Urothelium cell line (cell line): ENCODE results near the gene RNF168.
"Not testable (repeated sequence)": the region's sequence is repeated elsewhere in the genome, so short reads cannot be mapped to it uniquely, and the experiment has no call there.

Experiments
- DNase-seq: peaks from one replicate; pipeline ENCODE4 v3.0.0; 2011; ENCODE audit warnings: low spot score, mixed read lengths
- FAIRE-seq: peaks from 2 replicates; lab custom pipeline; 2011; peaks lifted over from hg19 to GRCh38; lab: Jason Lieb, UNC

Gene RNF168

DNA sequence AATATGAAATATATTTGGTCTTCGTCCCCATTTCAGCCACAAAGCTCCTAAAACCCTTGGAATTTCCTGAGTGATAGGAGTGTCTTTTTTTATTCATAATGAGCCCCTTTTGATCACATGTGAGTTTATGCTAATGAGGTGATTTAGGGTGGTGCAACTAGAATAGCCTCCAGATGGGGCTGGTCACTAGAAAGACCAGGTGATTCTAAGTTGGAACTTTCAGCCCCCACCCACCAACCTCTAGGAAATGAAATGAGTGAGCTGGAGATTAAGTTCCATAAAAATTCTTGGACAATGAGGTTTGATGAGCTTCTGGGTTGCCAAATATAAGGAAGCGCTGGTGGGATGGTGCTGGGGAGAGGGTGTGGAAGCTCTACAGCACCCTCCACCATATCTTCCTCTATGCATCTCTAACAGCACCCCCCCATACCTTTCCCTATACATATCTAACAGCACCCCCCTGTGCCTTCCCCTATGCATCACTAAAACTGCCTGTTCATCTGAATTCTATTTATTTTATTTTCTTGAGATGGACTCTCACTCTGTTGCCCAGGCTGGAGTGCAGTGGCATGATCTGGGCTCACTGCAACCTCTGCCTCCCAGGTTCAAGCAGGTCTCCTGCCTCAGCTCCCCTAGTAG lies 13.7 kb upstream of the RNF168 start:
- no peak for DNase-seq
- FAIRE-seq: no peak

DNA sequence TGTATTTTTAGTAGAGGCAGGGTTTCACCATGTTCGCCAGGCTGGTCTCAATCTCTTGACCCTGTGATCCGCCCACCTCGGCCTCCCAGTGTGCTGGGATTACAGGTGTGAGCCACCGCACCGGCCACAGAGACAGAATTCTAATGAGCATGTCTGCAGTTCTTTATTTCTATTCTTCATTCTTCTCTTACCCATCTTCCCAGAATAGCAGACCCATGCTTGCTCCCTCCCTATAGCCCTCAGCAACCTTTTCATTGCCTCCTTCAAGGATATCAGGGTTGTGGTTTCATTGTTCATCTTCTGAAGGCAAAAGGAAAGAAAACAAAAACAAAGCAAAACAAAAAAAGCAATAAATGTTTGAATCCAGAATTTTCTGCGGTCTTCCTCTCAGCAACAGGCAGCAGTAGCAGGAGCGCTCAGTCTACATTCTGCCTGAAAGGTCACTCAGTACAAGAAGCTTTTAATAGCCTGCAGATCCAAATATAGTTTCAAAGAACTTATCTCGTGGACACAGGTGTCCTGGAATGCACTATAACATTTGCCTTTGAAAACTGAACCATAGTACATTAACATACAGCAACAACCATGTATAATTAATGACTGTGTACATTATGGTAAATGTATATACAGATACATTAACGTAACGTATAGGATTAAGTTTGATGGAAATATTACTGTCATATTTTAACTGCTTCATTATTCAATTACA lies 11.5 kb upstream of the RNF168 start, which contains the start of gene SMCO1:
TSS of gene SMCO1 (minus strand) at position 434 of the 709 bp plus-strand sequence. CDS start at position 297, 137 bp downstream.
- FAIRE-seq (no peak), DNase-seq (no peak)

DNA sequence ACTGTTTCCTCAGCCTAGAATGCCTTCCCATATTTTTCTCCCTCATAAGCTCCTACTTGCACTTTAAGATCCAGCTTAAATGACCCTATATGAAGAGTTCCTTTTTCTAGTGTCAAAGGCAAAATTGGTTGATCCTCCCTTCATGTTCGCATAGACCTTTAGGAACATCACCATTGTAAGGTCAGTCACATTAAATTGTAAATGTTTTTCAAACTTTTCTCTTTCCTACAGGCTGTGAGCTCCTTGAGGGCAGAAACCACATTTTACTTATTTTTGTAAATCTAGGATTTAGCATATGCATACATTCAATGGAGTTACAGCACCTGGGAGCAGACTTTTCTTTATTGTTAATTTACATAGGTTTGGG lies 10.8 kb upstream of the RNF168 start:
- no peak for FAIRE-seq

DNA sequence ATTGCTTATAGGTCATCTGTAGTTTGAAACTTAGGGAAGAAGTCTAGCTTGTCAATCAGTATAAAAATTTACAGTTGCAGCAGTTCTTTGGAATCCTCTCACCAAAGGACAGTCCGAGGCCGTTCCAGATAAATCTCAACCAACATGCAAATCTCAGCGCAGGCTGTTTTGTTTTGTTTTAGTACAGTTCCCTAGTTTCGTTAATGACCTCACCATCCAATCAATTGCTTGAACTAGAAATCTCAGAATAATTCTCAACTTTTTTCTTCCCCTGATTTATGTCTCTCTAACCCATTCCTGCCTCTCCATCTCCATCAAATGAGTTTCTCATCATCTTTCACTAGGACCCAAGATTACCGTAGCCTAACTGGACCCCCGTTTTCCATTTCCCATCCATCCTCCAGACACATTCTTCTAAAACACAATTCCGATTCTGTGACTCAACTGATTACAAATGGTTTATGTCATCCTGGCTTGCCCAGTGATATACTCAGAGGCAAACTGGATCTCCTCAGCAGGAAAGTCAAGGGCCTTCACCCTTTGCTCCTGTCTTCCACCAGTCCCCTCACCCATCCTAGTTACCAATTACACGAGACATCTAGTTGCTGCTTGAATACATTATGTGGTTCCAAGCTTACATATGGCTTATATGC lies 10.3 kb upstream of the RNF168 start:
- no peak for DNase-seq
- no peak for FAIRE-seq

More for the DNA sequence above, 10.8 kb upstream of the RNF168 start:
- DNase-seq: no peak

DNA sequence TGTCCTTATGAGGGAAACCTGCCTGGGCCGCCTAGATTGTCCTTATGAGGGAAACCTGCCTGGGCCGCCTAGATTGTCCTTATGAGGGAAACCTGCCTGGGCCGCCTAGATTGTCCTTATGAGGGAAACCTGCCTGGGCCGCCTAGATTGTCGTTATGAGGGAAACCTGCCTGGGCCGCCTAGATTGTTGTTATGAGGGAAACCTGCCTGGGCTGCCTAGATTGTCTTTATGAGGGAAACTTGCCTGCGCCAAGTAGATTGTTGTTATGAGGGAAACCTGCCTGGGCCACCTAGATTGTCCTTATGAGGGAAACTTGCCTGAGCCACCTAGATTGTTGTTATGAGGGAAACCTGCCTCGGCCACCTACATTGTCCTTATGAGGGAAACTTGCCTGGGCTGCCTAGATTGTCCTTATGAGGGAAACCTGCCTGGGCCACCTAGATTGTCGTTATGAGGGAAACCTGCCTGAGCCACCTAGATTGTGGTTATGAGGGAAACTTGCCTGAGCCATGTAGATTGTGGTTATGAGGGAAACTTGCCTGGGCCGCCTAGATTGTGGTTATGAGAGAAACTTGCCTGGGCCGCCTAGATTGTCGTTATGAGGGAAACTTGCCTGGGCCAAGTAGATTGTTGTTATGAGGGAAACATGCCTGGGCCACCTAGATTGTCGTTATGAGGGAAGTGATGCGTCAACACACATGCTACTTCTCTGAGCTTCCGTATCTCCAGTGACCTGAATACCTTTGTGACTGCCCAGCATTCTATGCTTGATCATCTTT lies 8.3 kb upstream of the RNF168 start:
- FAIRE-seq, DNase-seq: not testable (repeated sequence)

DNA sequence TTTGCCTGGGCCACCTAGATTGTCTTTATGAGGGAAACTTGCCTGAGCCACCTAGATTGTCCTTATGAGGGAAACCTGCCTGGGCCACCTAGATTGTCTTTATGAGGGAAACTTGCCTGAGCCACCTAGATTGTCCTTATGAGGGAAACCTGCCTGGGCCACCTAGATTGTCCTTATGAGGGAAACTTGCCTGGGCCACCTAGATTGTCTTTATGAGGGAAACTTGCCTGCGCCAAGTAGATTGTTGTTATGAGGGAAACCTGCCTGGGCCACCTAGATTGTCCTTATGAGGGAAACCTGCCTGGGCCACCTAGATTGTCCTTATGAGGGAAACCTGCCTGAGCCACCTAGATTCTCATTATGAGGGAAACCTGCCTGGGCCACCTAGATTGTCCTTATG lies 7.5 kb upstream of the RNF168 start:
- DNase-seq, FAIRE-seq: not testable (repeated sequence)

DNA sequence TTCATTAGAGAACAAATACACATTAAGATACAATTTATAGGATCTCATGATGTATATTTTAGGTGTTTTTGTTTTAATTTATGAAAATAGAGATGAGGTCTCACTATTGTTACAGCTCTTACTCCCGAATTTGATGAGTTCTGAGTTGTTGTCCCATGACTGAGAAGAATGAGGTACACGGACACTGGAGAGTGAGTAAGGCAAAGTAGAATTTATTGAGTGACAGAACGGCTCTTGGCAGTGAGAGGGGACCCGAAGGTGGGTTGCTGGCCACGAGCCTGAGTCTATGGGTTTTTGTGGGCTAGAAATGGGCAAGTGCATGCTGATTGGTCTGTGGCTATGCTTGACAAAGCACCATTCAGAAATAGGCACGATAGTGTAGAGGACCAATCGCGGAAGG lies 3.1 kb upstream of the RNF168 start:
- no peak for DNase-seq
- FAIRE-seq: no peak

DNA sequence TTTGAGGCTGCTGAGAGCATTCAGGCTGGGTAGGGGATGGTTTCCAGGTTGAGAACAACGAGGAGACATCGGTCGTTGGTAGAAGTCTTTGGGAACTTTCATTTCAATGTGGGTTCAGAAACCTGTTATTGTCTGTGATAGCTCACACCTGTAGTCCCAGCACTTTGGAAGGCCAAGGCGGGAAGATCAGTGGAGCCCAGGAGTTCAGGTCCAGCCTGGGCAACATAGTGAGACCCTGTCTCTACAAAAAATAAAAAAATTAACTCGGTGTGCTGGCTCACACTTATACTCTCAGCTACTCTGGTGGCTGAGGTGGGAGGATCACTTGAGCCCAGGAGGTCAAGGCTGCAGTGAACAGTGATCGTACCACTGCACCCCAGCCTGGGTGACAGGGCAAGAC lies 988 bp upstream of the RNF168 start:
- no peak for DNase-seq
- FAIRE-seq: no peak

DNA sequence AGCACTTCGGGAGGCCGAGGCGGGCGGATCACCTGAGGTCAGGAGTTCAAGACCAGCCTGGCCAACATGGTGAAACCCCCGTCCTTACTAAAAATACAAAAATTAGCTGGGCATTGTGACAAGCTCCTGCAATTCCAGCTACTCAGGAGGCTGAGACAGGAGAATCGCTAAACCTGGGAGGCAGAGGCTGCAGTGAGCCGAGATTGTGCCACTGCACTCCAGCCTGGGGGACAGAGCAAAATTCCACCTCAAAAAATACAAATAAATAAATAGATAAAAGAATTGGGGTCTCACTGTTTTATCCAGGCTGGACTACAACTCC lies 470 bp upstream of the RNF168 start:
- DNase-seq, FAIRE-seq: not testable (repeated sequence)

DNA sequence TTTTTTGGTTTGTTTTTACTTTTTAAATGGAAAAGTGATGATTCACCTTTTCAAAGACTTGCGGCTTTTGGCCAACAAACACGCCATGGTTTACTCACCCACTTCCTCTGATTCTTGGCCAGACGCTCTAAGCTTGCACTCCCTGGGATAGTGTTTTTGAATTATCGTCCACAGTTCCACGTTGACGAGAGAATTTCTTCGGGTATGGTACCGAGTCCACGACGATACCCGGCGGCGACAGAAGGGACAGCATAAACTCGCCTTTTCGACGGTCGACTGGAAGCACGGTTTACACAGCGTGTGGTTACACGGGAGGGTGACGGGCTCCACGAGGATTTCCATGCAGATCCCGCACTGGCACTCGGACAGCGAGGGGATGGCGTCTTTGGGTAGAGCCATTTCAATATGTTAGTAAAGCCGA lies 783 bp downstream of the RNF168 start:
- FAIRE-seq: no peak
- DNase-seq: peak; percentile 55

DNA sequence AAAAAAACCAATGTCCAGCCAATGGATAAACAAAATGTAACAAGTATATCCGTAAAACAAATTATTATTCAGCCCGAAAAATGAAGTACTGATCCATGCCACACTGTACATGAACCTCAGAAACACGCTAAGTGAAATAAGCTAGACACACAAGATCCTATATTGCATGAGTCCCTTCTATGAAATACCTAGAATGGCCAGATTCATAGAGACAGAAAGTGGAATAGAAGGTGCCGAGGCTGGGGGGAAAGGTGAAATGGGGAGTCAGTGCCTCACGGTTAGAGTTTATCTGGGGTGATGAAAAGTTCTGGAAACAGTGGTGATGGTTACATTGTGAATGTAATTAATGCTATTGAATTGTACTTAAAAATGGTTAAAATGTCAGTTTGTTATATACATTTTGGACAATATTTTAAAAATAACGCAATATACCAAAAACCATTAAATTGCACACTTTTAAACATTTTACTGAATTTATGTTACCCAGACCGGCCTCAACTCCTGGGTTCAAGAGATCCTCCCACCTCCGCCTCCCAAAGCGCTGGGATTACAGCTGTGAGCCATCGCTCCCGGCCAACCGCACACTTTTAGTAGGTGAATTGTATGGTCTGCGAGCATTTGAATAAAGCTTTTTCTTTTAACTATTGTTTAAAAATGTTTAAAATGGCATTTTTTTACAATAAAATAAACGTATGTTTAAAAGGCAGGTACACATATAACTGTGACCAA lies 2.1 kb downstream of the RNF168 start:
- no peak for FAIRE-seq

DNA sequence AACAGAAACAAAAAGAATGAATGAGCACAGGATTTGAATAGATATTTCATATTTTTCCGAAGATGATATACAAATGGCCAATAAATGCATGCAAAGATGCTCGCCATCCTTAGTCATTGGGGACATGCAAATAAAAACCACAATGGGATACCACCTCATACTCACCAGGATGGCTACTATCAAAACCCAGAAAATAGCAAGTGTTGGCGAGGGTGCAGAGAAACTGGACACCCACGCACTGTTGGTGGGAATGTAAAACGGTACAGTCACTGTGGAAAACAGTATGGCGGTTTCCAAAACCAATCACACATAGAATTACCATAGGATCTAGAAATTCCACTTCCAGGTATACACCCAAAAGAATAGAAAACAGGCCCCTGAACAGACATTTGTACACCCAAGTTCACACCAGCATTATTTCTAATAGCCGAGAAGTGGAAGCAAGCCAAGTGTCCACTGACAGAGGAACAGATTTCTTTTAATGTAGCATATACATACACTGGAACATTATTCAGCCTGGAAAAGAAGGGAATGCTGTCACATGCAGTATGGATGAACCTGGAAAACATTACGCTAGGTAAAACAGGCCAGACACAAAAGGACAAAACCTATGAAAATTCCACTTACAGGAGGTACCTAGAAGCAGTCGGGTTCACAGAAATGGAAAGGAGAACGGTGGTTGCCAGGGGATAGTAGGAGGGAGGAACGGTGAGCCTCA lies 3.6 kb downstream of the RNF168 start:
- FAIRE-seq (no peak), DNase-seq (no peak)

More for the DNA sequence above, 2.1 kb downstream of the RNF168 start:
- no peak for DNase-seq

DNA sequence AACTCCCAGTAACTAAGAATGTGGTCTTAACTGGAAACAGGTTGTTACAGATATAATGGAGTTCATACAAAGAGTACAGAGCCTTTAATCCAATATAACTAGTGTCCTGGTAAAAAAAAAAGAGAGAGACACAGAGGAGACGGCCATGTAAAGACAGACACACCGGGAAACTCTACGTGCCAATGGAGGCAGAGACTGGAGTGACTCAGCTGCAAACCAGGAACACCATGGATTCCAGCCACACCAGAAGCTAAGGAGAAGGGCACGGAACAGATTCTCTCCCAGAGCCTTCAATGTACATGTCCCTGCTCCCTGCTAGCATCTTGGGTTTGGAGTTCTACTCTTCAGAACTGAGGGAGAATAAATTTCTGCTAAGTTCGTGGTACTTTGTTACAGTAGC lies 4.5 kb downstream of the RNF168 start:
- FAIRE-seq: no peak

DNA sequence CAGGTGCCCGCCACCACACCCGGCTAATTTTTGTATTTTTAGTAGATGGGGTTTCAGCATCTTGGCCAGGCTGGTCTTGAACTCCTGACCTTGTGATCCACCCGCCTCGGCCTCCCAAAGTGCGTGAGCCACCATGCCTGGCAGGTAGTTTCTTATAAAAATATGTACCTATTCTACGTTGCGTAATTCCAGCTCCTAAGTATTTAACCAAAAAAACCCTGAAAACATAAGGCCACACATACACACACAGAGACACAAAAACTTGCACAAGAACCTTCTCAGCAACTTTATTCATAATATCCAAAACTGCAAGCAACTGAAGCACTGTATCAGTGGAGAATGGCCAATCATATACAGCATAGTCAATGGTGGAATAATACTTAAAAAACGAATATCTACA lies 5.3 kb downstream of the RNF168 start:
- DNase-seq: no peak
- FAIRE-seq: no peak

More for the DNA sequence above, 4.5 kb downstream of the RNF168 start:
- DNase-seq: no peak

DNA sequence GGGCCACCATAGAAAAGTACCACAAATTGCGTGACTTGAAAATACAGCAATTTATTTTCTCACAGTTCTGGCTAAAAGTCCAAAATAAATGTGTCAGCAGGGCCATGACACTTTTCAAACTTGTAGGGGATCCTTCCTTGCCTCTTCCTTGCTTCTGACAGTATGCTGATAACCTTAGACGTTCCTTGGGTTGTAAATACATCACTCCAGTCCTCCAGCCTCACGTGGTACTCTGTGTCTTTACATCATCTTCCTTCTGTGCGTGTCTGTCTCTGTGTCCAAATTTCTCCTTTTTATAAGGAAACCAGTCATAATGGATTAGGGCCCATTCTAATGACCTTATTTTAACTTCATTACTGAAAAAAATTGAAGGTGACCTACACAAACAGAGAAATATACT lies 7.4 kb downstream of the RNF168 start:
- DNase-seq (no peak), FAIRE-seq (no peak)

DNA sequence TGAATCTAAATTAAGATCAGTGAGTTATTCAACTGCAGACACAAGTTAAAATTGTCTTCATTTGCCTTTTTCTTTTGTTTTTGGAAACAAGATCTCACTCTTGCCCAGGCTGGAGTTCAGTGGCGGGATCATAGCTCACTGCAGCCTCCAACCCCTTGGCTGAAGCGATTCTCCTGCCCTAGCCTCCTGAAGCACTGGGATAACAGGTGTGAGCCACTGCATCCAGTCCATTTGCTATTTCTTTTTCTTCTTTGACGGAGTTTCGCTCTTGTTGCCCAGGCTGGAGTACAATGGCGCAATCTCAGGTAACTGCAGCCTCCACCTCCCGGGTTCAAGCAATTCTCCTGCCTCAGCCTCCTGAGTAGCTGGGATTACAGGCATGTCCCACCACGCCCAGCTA lies 10.3 kb downstream of the RNF168 start:
- FAIRE-seq: no peak
- DNase-seq: no peak

DNA sequence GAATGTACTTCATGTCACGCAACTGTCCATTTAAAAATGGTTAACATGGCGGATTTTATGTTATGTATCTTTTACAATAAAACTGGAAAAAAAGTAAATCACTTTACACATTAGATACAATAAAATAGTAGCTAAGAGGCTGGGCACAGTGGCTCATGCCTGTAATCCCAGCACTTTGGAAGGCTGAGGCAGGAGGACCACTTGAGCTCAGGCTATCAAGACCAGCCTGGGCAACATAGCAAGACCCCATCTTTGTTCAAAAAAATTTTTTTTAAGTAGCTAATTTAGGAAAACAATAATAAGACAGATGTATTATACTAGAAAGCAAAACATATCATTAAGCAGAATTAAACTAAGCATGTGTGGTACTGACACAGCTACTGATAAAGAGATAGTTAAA lies 11.5 kb downstream of the RNF168 start:
- no peak for DNase-seq
- FAIRE-seq: no peak

DNA sequence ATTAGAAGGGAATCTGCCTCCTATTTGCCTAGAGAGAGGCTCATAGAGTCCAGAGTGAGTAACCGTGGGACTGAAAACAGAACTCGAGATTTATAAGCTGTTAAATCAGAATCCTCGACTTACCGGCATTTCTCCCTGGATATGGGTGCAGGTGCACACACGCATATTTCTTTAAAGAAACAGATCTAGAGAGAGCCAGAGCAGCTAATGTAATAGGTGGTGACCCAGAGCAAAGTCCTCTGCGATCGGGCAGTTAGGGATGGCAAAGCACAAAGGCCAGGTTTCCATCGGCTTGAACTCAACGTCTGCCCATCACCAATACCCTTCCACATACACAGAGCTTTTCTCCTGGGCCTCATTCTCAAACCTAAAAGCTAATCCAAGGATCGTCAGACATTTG lies 13.8 kb downstream of the RNF168 start:
- DNase-seq (no peak), FAIRE-seq (no peak)

DNA sequence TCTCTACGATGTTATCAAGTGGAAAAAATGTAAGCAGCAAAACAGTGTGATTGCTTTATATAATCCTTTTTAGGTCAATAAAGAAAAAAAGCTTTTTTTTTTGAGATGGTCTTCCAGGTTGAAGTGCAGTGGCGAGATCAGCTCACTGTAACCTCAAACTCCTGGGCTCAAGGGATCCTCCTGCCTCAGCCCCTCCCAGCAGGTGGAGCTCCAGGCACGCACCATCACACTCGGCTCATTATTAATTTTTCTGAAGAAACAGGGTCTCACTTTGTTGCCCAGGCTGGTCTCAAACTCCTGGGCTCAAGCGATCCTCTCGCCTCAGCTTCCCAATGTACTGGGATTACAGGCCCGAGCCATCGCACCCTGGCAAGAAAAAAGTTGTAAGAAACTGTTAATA lies 17.3 kb downstream of the RNF168 start:
- FAIRE-seq (no peak), DNase-seq (no peak)

DNA sequence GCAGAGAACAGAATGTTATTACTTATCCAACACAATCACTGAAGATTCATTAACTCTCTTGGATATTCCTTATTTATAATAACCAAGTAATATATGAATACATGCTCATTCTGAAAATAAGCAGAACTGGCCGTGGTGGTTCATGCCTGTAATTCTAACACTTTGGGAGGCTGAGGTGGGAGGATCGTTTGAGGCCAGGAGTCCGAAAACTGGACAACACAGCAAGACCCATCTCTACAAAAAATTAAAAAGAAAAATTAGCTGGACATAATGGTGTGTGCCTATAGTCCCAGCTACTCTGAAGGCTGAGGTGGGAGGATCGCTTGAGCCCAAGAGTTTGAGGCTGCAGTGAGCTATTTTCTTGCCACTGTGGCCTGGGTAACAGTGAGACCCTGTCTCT lies 25.9 kb downstream of the RNF168 start:
- FAIRE-seq (no peak), DNase-seq (no peak)
